ENCODE results near the gene SMYD3. TPM values are rescaled to one million over a fixed set of nuclear protein-coding genes. Genes with fewer than 3 reads are reported as not detected.

Gene SMYD3
- total and polyA plus RNA-seq, 10 of the 15 experiments (the other 5 are each of a cell fraction or from before 2014, with no cell fraction given): 18.3 to 54.0 (median 24.8) TPM

DNA sequence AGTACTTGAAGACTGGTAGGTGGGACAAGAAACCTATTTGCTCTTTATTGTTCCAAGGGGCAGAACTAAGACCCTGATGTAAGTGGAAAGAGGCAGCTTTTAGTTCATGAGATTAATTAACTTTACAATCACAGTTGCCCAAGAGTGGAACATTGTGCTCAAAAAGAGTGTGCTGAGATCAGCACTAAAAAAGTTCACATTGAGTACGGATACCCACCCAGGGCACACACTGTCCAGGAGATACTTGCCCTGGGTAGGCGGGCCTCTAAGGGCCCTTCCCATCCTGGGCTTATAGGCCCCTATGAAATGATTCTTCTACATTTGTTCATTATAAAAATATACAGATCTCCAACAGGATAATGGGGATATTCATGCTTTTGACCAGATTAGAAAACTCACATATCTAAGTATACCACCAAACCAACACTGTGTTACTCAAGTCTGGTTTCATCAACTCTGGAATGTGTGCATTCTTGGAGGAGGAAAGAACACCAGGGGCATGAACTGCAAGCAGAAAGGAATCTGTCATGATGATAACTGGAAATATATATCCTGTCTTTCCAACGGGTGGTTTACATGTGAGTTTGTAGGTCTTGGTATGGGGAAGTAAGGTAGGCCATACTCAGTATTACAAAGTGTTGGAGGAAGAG lies 626.2 kb downstream of the SMYD3 start:
- no peak for TF ChIP-seq PAX5 (IDR thresholded peaks at IDR 0.05; ENCODE audit: borderline replicate concordance, low read depth, low read length)
- TF ChIP-seq SRF (IDR thresholded peaks at IDR 0.05; ENCODE audit: low read depth in 2 of 2, low read length in 2 of 2): no peak
- TF ChIP-seq, protein P1, sequence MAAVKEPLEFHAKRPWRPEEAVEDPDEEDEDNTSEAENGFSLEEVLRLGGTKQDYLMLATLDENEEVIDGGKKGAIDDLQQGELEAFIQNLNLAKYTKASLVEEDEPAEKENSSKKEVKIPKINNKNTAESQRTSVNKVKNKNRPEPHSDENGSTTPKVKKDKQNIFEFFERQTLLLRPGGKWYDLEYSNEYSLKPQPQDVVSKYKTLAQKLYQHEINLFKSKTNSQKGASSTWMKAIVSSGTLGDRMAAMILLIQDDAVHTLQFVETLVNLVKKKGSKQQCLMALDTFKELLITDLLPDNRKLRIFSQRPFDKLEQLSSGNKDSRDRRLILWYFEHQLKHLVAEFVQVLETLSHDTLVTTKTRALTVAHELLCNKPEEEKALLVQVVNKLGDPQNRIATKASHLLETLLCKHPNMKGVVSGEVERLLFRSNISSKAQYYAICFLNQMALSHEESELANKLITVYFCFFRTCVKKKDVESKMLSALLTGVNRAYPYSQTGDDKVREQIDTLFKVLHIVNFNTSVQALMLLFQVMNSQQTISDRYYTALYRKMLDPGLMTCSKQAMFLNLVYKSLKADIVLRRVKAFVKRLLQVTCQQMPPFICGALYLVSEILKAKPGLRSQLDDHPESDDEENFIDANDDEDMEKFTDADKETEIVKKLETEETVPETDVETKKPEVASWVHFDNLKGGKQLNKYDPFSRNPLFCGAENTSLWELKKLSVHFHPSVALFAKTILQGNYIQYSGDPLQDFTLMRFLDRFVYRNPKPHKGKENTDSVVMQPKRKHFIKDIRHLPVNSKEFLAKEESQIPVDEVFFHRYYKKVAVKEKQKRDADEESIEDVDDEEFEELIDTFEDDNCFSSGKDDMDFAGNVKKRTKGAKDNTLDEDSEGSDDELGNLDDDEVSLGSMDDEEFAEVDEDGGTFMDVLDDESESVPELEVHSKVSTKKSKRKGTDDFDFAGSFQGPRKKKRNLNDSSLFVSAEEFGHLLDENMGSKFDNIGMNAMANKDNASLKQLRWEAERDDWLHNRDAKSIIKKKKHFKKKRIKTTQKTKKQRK (IDR thresholded peaks at IDR 0.05; ENCODE audit: low read depth, low read length): no peak
- TF ChIP-seq NR2C1 (IDR thresholded peaks at IDR 0.05): no peak
- TF ChIP-seq, protein P2, sequence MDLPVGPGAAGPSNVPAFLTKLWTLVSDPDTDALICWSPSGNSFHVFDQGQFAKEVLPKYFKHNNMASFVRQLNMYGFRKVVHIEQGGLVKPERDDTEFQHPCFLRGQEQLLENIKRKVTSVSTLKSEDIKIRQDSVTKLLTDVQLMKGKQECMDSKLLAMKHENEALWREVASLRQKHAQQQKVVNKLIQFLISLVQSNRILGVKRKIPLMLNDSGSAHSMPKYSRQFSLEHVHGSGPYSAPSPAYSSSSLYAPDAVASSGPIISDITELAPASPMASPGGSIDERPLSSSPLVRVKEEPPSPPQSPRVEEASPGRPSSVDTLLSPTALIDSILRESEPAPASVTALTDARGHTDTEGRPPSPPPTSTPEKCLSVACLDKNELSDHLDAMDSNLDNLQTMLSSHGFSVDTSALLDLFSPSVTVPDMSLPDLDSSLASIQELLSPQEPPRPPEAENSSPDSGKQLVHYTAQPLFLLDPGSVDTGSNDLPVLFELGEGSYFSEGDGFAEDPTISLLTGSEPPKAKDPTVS (IDR thresholded peaks at IDR 0.05; ENCODE audit: low read depth, low read length): no peak
- TF ChIP-seq KDM1A (IDR thresholded peaks at IDR 0.05; ENCODE audit: borderline replicate concordance): no peak
- no peak for TF ChIP-seq POLR2AphosphoS2 (IDR thresholded peaks at IDR 0.05; ENCODE audit: low read depth, low read length)
- TF ChIP-seq RAD51 (IDR thresholded peaks at IDR 0.05): no peak
- SMC1A ChIA-PET (ENCODE audit: uncharacterized antibody, unreplicated experiment): interaction anchor here (0.8 to 1.6 kb wide), 3 partner anchors 18 to 117 kb away, joined by 3 to 5 read pairs (median 3); no protein-coding TSS in a partner anchor
- H3K4me2 ChIP-seq (ENCODE audit: control insufficient read depth, insufficient read depth): no peak overlapping the region
- WGBS (ENCODE audit: insufficient coverage, insufficient replicate concordance, low lambda C conversion rate, missing lambda C conversion rate): 78% methylated on average over 3 of the region's 3 CpGs
- no peak for ATAC-seq
- BruUV-seq (replicated peaks): no TSS peak
- intact Hi-C loops (cut with micrococcal nuclease; ENCODE audit: unreplicated experiment): loop anchor here (10.0 kb wide), 1 partner anchor 574 kb away; no protein-coding TSS in a partner anchor
- H3K4me3 ChIP-seq: no peak overlapping the region
- no peak overlapping the region for H3K9ac ChIP-seq (ENCODE audit: control insufficient read depth, insufficient read depth, low read length)
- H3K27me3 ChIP-seq (replicated peaks in 1 of 2; ENCODE audit: control insufficient read depth in 2 of 2, insufficient read depth in 2 of 2, low read length in 1 of 2): no peaks in the 10 kb centered on the region
- RAD21 ChIA-PET (ENCODE audit: unreplicated experiment): no interaction called here
- FAIRE-seq: no peak
- H4K20me1 ChIP-seq (ENCODE audit: control insufficient read depth, insufficient read depth): no peaks in the 10 kb centered on the region
- DNase-seq (ENCODE audit: low read depth, low spot score): no peak
- POLR2A ChIA-PET: no interaction called here
- no peaks in the 10 kb centered on the region for H3K36me3 ChIP-seq (ENCODE audit: control insufficient read depth in 2 of 2, insufficient read depth in 2 of 2, low read length in 1 of 2)
- CTCF ChIA-PET: interaction anchor here (0.6 to 1.8 kb wide), 3 partner anchors 11 to 131 kb away, joined by 3 to 5 read pairs (median 3); no protein-coding TSS in a partner anchor
- in situ Hi-C loops (cut with MboI): no loop called here
- no peak overlapping the region for H2AFZ ChIP-seq (ENCODE audit: control insufficient read depth, low read depth, low read length)
- H3K4me1 ChIP-seq (ENCODE audit: control insufficient read depth, insufficient read depth, low read length): no peaks in the 10 kb centered on the region
- no peaks in the 10 kb centered on the region; the same call in 2 of the 3 replicates for H3K9me3 ChIP-seq (replicated peaks; ENCODE audit: control insufficient read depth, insufficient read depth, low read length)
- H3K27ac ChIP-seq (ENCODE audit: control insufficient read depth, insufficient read depth): no peak overlapping the region
- H3K79me2 ChIP-seq (ENCODE audit: control insufficient read depth, insufficient read depth, low read length): no peaks in the 10 kb centered on the region
